ENCODE data around the gene TMA7. TPM values are rescaled to one million over a fixed set of nuclear protein-coding genes. Genes with fewer than 3 reads are reported as not detected.
"Not testable (repeated sequence)": the region's sequence is repeated elsewhere in the genome, so short reads cannot be mapped to it uniquely, and the experiment has no call there.

TMA7 gene
- total and polyA plus RNA-seq, 5 donors = 187 to 526 (median 219) TPM

DNA sequence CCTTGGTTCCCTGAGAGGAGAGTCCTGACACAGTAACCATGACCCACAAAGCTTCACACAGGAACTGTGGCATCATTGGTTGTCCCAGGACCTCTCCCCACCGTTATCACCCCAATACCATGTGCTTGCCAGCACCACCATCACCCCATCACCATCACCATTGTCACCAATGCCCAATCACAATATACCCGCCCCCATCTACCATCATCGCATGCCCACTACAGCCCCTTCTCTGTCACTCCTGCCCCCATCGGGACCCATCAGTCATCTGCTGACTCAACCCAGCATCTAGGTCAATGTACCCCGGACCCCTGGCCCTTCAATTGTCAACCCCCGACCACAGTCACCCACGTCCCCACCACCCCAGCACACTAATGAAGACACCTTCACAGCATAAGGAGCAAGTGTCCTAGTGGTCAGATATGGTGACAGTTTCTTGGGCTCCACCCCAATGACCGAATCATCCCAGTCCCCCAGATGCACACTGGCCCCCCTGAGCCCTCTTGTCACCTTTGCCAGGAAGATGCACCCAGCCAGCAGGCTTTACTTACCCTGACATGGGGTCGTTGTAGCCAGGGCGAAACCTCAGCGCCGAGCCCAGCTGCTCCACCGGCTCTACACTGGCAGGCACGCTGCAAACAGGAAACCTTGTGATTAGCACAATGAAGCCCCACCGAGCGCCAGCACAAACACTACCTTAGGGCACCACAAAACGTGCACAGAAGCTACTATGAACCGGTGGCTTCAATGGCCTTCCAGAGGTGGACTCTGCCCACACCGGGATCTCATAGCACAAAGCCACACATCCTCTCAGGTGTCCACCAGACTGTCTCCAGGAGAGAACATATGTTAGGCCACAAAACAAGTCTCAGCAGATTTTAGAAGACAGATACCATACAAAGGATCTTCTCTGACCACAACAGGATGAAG, 38.8 kb downstream of the TMA7 start:
- WGBS = 79% methylated on average over 19 of the region's 19 CpGs
- no peak overlapping the region for H3K27ac ChIP-seq (ENCODE audit: low read length)
- peak in 1 of 2 donors; percentile 10 for ATAC-seq

DNA sequence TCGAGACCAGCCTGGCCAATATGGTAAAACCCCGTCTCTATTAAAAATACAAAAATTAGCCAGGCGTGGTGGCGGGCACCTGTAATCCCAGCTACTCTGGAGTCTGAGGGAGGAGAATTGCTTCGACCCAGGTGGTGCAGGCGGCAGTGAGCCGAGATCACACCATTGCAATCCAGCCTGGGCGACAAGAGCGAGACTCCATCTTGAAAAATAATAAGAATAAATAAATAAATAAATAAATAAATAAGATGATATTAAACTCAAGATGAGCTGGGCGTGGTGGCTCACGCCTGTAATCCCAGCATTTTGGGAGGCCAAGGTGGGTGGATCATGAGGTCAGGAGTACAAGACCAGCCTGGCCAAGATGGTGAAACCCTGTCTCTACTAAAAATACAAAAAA, 40.8 kb downstream of the TMA7 start:
- intact Hi-C loops (cut with DNase I); H3K27me3 ChIP-seq (ENCODE audit: control insufficient read depth, insufficient read depth); H3K27ac ChIP-seq (ENCODE audit: low read length); H3K4me1 ChIP-seq (ENCODE audit: control insufficient read depth, insufficient read depth, low read length); H3K4me3 ChIP-seq (ENCODE audit: low read length); ATAC-seq; H3K9me3 ChIP-seq (ENCODE audit: control insufficient read depth, low read length); DNase-seq: not testable (repeated sequence)
- WGBS = 97% methylated on average over 11 of the region's 11 CpGs

More for the DNA sequence above, 38.8 kb downstream of the TMA7 start:
- DNase-seq = no peak
- Histone ChIP-seq H3K9me3 (ENCODE audit: control insufficient read depth, low read length) (no peaks in the 10 kb centered on the region), H3K27me3 (ENCODE audit: control insufficient read depth, insufficient read depth) (no peaks in the 10 kb centered on the region), H3K4me1 (ENCODE audit: control insufficient read depth, insufficient read depth, low read length) (peaks cover 2% of the 10 kb centered on the region), H3K4me3 (ENCODE audit: low read length) (no peak overlapping the region)
- intact Hi-C loops (cut with DNase I) = no loop called here

DNA sequence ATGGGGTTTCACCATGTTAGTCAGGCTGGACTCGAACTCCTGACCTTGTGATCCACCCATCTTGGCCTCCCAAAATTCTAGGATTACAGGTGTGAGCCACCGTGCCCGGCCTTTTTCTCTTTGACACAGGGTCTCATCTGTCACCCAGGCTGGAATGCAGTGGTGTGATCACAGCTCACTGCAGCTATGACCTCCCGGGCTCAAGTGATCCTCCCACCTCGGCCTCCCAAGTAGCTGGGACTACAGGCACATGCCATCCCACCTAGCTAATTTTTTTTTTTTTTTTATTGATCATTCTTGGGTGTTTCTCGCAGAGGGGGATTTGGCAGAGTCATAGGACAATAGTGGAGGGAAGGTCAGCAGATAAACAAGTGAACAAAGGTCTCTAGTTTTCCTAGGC, 42.8 kb downstream of the TMA7 start:
- H3K4me1 ChIP-seq (ENCODE audit: control insufficient read depth, insufficient read depth, low read length); intact Hi-C loops (cut with DNase I): not testable (repeated sequence)

DNA sequence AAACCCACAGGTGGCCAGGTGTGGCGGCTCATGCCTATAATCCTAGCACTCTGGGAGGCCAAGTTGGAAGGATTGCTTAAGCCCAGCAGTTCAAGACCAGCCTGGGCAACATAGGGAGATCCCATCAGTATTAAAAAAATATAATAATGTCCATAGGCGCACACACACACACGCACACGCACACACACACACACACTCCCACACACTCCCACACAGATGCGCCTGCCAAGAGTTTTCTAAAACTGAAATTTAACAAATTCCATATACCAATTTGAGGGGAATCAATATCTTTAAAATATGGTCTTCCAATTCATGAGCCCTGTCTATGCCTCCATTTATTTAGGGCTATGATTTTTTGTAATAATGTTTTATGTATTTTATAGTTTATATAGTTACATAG, 46.9 kb downstream of the TMA7 start:
- no peak for ATAC-seq
- H3K27me3 ChIP-seq (ENCODE audit: control insufficient read depth, insufficient read depth) = no peaks in the 10 kb centered on the region
- no peak overlapping the region for H3K4me3 ChIP-seq (ENCODE audit: low read length)
- H3K9me3 ChIP-seq (ENCODE audit: control insufficient read depth, low read length) = no peaks in the 10 kb centered on the region
- 91% methylated on average over 5 of the region's 5 CpGs for WGBS
- intact Hi-C loops (cut with DNase I) = no loop called here
- no peaks in the 10 kb centered on the region for H3K4me1 ChIP-seq (ENCODE audit: control insufficient read depth, insufficient read depth, low read length)
- H3K27ac ChIP-seq (ENCODE audit: low read length) = no peak overlapping the region
- DNase-seq = no peak

More for the DNA sequence above, 42.8 kb downstream of the TMA7 start:
- 92% methylated on average over 6 of the region's 6 CpGs for WGBS
- not testable (repeated sequence) for H3K4me3 ChIP-seq (ENCODE audit: low read length); H3K9me3 ChIP-seq (ENCODE audit: control insufficient read depth, low read length); H3K27ac ChIP-seq (ENCODE audit: low read length); ATAC-seq; DNase-seq; H3K27me3 ChIP-seq (ENCODE audit: control insufficient read depth, insufficient read depth)

DNA sequence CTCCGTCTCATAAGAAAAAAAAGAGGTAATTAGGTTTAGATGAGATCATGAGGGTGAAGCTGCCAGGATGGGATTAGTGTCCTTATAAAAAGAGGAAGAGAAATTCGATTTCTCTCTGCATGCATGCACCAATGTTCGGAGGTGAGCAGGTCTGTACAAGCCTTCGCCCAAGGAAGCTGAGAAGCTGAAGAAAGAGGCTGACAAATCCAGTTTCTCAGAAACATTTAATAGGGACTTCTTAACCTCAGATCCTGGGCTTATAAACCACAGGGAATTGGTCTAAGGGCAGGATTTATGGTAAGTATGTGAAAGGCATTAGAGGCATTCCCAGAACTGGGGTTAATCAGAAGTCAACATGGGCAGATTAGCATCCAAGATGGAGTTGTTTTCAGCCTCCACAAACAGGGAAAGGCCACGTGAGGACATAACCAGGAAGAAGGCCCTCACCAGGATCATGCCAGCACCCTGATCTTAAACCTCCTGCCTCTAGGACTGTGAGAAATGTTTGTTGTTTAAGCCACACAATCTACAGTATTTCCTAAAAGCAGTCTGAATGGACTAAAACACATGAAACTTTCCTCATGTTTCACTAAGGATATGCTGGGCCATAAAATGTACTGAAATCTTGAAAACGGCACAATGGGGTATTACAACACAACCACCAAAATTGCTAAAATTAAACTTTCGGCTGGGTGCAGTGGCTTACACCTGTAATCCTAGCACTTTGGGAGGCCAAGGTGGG, 52.6 kb downstream of the TMA7 start:
- ATAC-seq = no peak
- intact Hi-C loops (cut with DNase I) = no loop called here
- 85% methylated on average over 7 of the region's 7 CpGs for WGBS

DNA sequence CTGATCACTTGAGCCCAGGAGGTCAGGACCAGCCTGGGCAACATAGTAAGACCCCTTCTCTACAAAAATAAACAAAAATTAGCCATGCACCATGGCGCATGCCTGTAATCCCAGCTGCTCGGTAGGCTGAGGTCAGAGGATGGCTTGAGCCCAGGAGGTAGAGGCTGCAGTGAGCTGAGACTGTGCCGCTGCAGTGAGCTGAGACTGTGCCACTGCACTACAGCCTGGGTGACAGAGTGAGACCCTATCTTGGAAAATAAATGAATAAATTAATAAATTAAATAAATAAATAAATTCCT, 53.1 kb downstream of the TMA7 start:
- Histone ChIP-seq H3K27ac (ENCODE audit: low read length) (no peak overlapping the region), H3K9me3 (ENCODE audit: control insufficient read depth, low read length) (no peaks in the 10 kb centered on the region), H3K4me1 (ENCODE audit: control insufficient read depth, insufficient read depth, low read length) (no peaks in the 10 kb centered on the region), H3K4me3 (ENCODE audit: low read length) (no peak overlapping the region), H3K27me3 (ENCODE audit: control insufficient read depth, insufficient read depth) (no peaks in the 10 kb centered on the region)
- intact Hi-C loops (cut with DNase I) = no loop called here
- WGBS = 91% methylated on average over 3 of the region's 3 CpGs
- ATAC-seq (no peak), DNase-seq (no peak)

More for the DNA sequence above, 52.6 kb downstream of the TMA7 start:
- DNase-seq = no peak
- Histone ChIP-seq H3K9me3 (ENCODE audit: control insufficient read depth, low read length) (no peaks in the 10 kb centered on the region), H3K4me3 (ENCODE audit: low read length) (no peak overlapping the region), H3K4me1 (ENCODE audit: control insufficient read depth, insufficient read depth, low read length) (no peaks in the 10 kb centered on the region), H3K27ac (ENCODE audit: low read length) (no peak overlapping the region), H3K27me3 (ENCODE audit: control insufficient read depth, insufficient read depth) (no peaks in the 10 kb centered on the region)

Other genes with a start within 250 kb of the TMA7 start
- gene CAMP, start 216.8 kb upstream of the TMA7 start, total RNA-seq = 1 to 10 TPM in 1 of 4 donors, under 1 TPM in 3; 0.50 to 2.1 (median 0.73) TPM
- 1.8 TPM for gene CAMP, start 216.8 kb upstream of the TMA7 start, polyA plus RNA-seq
- 10 to 100 TPM; 11.4 to 18.5 (median 15.0) TPM for gene ZNF589, start 199.2 kb upstream of the TMA7 start, total RNA-seq
- 5.6 TPM for gene ZNF589, start 199.2 kb upstream of the TMA7 start, polyA plus RNA-seq
- 10 to 100 TPM; 17.0 to 20.3 (median 19.1) TPM for gene NME6, start 138.9 kb upstream of the TMA7 start, total RNA-seq
- gene NME6, start 138.9 kb upstream of the TMA7 start, polyA plus RNA-seq = 11.6 TPM
- not detected for gene SPINK8, start 106.6 kb upstream of the TMA7 start, total RNA-seq
- not detected for gene SPINK8, start 106.6 kb upstream of the TMA7 start, polyA plus RNA-seq
- gene FBXW12, start 68.0 kb upstream of the TMA7 start, total RNA-seq = not detected
- not detected for gene FBXW12, start 68.0 kb upstream of the TMA7 start, polyA plus RNA-seq
- 10 to 100 TPM; 49.4 to 84.5 (median 55.0) TPM for gene PLXNB1, start 10.2 kb upstream of the TMA7 start, total RNA-seq
- gene PLXNB1, start 10.2 kb upstream of the TMA7 start, polyA plus RNA-seq = 52.7 TPM
- gene CCDC51, start 138 bp upstream of the TMA7 start, total RNA-seq = 10 to 100 TPM in 3 of 4 donors, 1 to 10 TPM in 1; 8.7 to 11.5 (median 11.1) TPM
- gene CCDC51, start 138 bp upstream of the TMA7 start, polyA plus RNA-seq = 11.2 TPM
- 1 to 10 TPM; 4.0 to 5.2 (median 4.3) TPM for gene ATRIP, start 6.5 kb downstream of the TMA7 start, total RNA-seq
- 3.5 TPM for gene ATRIP, start 6.5 kb downstream of the TMA7 start, polyA plus RNA-seq
- 10 to 100 TPM; 72.9 to 93.1 (median 76.2) TPM for gene SHISA5, start 63.9 kb downstream of the TMA7 start, total RNA-seq
- 57.0 TPM for gene SHISA5, start 63.9 kb downstream of the TMA7 start, polyA plus RNA-seq
- gene PFKFB4, start 116.5 kb downstream of the TMA7 start, total RNA-seq = 1 to 10 TPM; 1.9 to 2.7 (median 2.1) TPM
- gene PFKFB4, start 116.5 kb downstream of the TMA7 start, polyA plus RNA-seq = 0.75 TPM
- gene UCN2, start 123.5 kb downstream of the TMA7 start, total RNA-seq = not detected
- 0.16 TPM for gene UCN2, start 123.5 kb downstream of the TMA7 start, polyA plus RNA-seq
- gene COL7A1, start 155.1 kb downstream of the TMA7 start, total RNA-seq = 10 to 100 TPM in 2 of 4 donors, 1 to 10 TPM in 2; 4.8 to 20.4 (median 10.6) TPM
- gene COL7A1, start 155.1 kb downstream of the TMA7 start, polyA plus RNA-seq = 8.7 TPM
- gene UQCRC1, start 169.4 kb downstream of the TMA7 start, total RNA-seq = 100 to 1,000 TPM; 622 to 677 (median 648) TPM
- 865 TPM for gene UQCRC1, start 169.4 kb downstream of the TMA7 start, polyA plus RNA-seq
- gene TMEM89, start 181.5 kb downstream of the TMA7 start, total RNA-seq = not detected
- gene TMEM89, start 181.5 kb downstream of the TMA7 start, polyA plus RNA-seq = not detected
- gene SLC26A6, start 195.2 kb downstream of the TMA7 start, total RNA-seq = 10 to 100 TPM in 3 of 4 donors, 1 to 10 TPM in 1; 8.6 to 15.4 (median 14.5) TPM
- gene SLC26A6, start 195.2 kb downstream of the TMA7 start, polyA plus RNA-seq = 12.0 TPM
- gene CELSR3, start 222.6 kb downstream of the TMA7 start, total RNA-seq = under 1 TPM; 0.20 to 0.33 (median 0.27) TPM
- gene CELSR3, start 222.6 kb downstream of the TMA7 start, polyA plus RNA-seq = 0.27 TPM
- 10 to 100 TPM; 31.1 to 49.8 (median 42.1) TPM for gene NCKIPSD, start 245.7 kb downstream of the TMA7 start, total RNA-seq
- 32.5 TPM for gene NCKIPSD, start 245.7 kb downstream of the TMA7 start, polyA plus RNA-seq